IPS-18c (cell line): ENCODE data around the gene CASKIN1.

Source experiments
- H3K4me3 ChIP-seq: 2 replicates; pipeline ENCODE4 v1.7.0; 2013; ENCODE audit warnings: low read depth, mild to moderate bottlenecking, low read length, moderate library complexity; ENCODE audit not compliant: insufficient read depth
- H3K9me3 ChIP-seq: one replicate; pipeline ENCODE4 v1.6.1; 2013; ENCODE audit warnings: mild to moderate bottlenecking, low read length, moderate library complexity; ENCODE audit not compliant: control insufficient read depth, insufficient read depth

CASKIN1 gene

DNA sequence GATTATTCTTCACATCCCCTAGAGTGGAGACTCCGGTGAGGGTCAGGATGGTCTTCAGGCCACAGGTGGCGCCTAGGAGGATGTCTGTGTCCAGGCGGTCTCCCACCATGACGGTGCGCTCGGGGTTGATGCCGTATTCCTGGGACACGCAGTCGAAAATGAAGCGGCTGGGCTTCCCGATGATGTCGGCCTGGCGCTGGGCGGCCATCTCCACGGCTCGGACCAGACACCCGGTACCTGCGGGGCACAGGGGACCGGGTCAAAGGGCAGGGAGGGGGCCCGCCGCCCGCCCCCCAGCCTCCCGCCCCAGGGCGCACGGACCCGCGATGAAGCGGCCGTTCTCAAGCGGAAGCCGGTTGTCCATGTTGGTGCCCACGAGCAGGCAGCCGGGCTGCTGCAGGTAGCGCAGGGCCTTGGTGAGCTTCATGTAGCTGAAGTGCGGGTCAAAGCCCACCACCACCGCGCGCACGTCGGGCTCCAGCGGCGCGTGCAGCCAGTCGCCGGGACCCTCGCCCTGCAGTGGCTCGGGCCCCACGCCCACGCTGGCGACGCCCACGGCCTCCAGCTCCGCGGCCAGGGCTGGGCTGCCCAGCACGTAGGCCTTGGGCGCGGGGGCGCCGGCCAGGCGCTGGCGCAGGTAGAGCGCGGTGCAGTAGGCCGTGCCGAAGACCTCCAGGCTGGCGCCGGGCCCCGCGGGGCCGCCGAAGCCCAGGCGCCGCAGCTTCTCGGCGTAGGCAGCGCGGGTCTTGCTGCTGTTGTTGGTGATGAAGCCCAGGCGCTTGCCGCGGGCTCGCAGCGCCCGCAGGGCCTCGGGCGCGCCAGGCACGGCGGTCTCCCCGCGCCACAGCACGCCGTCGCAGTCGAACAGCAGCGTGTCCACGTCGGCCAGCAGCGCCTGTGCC lies 17.7 kb upstream of the CASKIN1 start:
- Histone ChIP-seq H3K9me3 (no peaks in the 10 kb centered on the region), H3K4me3 (peak overlapping the region; percentile 87)

DNA sequence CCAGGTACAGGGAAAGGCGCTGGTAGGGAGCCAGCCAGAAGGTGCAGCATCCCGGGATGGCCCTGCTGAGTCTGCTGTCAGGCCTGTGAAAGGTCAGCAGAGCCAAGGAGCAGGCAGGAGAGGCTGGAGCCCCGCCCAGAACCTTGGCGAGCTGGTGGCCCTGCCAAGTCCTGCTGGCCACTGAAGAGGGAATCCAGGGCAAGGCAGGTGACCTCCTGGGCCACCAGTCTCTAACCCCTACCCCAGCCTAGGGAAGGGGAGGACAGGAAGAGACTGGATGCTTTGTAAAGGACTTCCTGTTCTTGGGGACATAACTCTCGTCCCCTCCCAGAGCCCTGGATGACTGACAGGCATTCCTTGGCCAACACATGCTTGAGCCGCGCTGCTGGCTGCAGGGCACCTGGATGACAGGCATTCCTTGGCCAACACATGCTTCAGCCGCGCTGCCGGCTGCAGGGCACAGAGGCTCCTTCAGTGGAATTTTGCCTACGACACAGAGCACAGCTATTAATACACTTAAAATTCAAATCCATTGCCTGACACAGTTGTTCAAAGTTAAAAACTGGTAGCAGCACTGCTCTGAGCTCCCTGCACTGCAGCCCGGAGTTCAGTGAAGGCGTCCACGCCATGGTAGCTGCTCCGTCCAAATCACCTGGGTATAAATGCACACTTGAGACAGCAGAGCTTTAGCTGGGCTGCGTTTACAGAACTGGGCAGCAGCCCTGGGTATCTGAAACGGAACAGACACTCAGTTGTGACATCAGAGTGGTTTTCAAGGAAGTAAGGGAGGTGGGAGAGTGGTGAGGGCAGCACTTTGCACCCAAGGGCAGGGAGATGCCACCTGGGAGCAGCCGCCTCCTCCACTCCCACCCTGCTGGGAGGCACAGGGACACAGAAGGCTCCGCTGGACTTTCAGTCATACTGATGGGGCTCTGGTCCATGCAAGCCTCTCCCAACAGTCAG lies 16.2 kb upstream of the CASKIN1 start:
- peak overlapping the region; percentile 87; the same call in 1 of the 2 replicates for H3K4me3 ChIP-seq

DNA sequence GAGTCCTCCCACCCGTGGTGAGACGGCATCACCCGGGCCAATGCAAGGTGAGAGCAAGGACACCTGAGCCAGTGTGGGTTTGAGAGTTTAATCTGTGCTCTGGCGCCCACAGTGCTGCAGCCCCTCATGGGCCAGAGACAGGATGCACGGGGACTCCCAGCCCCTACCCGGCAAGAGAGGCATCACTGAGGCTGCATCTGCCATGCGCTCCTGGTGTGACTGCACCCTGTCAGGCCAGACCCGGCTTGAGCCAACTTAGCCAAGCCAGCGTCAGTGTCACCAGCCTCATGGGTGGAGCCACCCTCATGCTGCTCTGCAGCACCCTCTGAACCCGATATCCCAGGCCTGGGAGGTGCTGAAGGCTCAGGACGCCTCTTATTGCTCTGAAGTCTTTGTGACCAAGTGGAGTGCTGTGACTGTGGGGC lies 15.5 kb upstream of the CASKIN1 start:
- H3K9me3 ChIP-seq: no peaks in the 10 kb centered on the region
- no peak overlapping the region for H3K4me3 ChIP-seq

More for the DNA sequence above, 16.2 kb upstream of the CASKIN1 start:
- H3K9me3 ChIP-seq: no peaks in the 10 kb centered on the region

DNA sequence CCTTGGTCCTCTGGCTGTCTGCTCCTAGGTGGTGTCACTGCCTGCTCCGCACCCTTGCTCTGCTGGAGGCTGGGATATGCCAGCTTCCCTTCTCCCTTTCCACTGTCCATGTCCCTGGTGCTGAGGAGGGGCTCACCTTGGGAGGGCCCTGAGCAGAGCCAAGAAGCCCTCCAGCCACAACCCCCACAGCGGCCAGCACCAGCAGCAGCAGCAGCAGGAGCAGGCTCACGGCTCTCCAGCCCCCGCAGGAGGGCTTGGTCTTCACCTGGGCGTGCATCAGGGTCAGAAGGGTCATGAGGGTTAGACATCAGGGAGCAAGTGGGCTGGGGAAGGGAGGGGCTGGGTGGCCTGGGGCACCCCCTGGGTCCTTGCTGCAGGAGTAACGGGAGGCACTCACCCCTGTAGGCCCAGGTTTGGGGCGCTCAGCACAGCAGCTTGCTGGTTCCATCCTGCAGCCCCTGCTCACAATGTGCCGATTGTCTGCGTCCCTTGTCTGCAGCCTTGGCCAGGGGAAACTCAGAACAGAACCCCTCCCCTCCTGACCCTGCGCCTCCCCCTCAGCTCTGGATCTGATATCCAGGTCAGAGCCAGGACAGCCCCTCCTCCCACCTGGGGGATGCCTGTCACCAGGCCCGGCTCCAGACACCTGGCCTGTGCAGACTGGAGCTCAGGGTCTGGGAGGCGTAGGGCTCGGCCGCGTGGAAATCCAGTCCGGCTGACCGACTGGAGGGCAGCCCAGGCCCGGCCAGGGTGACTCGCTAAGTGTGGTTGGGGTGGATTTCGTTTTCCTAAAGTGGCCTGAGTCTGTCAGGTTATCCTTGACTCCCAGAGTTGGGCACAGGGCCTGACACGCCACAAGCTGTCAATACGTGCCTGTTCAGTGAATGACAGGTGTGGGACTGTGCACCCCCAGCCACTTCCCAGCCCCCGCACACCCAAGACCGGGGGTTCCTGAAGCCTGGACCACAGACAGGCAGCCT lies 14.3 kb upstream of the CASKIN1 start, which contains the start of gene BRICD5:
TSS of gene BRICD5 (minus strand) at position 478 of the 980 bp plus-strand sequence. CDS start at position 448, 30 bp downstream.
- no peak within 1 kb of the TSS for H3K4me3 ChIP-seq
- H3K9me3 ChIP-seq: no peaks in the 10 kb centered on the region

DNA sequence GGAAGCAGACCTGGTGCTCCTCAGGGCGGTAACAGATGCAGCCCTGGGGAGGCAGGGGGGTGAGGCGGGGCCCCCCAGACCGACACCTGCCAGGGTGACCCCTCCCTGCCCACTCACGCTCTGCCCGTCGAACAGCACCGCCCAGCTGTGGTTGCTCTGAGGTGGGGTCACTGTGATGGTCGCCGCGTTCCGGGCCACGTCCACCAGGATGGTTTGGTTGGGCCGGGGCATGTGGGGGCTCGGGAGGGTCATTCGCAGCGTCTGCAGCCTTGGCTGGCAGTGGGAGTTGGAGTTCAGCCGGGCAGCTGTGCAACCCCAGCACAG lies 13.6 kb upstream of the CASKIN1 start:
- Histone ChIP-seq H3K9me3 (no peaks in the 10 kb centered on the region), H3K4me3 (no peak overlapping the region)

DNA sequence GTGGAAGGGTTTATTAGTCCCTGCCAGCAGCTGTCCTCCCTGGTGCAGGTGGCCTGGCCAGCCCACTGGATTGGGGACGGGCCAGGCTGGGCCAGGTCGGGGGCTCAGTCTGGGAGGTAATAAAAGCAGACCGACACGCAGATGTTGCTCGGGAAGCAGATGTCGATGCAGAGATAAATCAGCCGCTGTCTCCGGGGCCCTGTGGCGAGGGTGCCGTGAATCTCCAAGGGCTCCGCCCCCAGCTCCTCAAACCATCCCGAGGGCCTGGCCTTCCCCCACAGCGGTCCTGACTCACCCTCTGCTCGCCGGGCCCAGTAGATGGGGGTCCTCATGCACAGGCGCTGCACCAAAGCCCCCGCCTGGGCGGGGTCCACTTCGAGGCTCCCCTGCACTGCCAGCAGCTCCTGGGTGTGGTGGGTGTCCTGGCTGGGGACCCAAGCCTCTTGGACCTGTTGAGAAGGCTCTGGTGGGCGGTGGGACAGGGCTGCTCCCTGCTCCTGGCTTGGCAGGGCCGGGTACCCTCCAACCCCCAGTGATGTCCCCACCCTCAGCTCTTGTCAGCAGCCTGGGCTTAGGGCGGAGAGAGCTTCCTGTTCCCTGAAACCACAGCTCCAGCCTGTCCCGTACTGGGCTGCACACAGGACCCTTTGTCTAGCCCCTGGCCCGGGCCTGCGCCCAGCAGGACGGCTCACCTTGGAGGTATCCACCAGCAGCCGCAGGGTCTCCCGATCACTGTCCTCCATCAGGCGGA lies 13.0 kb upstream of the CASKIN1 start:
- Histone ChIP-seq H3K4me3 (no peak overlapping the region), H3K9me3 (no peaks in the 10 kb centered on the region)

DNA sequence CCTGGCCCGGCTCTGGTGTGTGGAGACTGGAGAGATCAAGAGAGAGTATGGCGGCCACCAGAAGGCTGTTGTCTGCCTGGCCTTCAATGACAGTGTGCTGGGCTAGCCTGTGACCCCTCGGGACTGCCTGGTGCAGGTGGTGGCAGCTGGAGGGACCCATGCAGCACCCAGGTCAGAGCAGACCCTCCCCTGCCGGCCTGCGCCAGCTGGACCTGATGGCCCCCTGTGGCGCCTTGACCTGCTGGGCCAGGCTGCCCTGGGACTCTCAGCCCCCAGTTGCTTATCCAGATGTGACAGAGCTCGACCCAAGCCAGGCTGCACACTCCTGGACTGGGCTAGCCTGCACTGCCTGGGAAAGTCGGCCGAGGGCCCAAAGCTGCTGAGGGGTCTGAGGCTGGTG lies 12.4 kb upstream of the CASKIN1 start:
- no peak overlapping the region for H3K4me3 ChIP-seq
- no peaks in the 10 kb centered on the region for H3K9me3 ChIP-seq

DNA sequence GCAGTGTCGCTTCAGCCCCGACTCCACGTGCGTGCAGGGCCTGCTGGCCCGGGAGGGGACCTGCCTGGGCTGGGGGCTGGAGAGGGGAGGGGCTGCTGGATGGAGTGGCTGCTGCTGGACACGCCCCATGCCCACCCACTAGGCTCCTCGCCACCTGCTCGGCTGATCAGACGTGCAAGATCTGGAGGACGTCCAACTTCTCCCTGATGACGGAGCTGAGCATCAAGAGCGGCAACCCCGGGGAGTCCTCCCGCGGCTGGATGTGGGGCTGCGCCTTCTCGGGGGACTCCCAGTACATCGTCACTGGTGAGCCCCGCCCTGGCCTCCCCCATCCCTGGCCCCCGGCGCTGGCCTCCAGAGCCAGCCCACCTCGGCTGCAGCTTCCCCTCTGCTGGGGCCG lies 11.9 kb upstream of the CASKIN1 start:
- Histone ChIP-seq H3K4me3 (no peak overlapping the region), H3K9me3 (no peaks in the 10 kb centered on the region)

DNA sequence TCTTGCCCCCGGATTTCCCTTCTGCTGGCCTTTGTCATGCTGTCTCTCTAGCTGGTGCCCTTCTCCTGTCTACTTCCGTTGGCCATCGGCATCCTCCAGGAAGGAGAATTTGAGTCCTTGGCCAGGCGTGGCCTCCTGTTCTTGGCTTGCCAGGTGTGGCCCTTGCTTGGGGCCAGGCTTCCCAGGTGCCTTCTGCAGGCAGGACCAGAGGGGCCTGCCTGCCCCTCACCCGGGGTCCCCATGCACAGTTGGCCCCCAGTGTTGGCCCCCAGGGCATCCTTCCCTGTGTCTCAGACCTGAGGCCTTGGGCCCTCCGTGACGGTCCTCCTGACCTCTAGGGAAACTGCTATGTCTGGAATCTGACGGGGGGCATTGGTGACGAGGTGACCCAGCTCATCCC lies 11.5 kb upstream of the CASKIN1 start:
- no peak overlapping the region for H3K4me3 ChIP-seq
- no peaks in the 10 kb centered on the region for H3K9me3 ChIP-seq

DNA sequence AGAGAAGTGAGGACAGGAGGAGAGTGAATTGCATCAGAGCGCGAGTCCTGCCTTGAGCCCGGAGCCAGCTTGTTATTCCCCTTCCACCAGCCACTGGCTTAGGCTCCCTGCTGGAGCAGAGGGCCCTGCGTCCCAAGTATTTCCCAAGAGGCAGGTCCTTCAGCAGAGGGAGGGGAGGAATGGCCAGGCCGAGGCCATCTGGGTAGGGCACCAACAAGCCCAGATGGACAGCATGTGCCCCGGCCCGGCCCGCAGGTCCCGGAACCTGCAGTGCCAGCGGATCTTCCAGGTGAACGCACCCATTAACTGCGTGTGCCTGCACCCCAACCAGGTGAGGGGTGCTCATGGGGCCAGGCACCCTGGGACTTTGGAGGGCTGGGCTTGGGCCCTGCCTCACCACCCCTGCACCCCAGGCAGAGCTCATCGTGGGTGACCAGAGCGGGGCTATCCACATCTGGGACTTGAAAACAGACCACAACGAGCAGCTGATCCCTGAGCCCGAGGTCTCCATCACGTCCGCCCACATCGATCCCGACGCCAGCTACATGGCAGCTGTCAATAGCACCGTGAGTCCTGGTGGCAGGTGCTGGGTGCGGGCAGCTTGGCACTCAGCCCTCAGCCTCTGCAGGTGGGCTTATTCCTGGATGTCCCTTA lies 10.5 kb upstream of the CASKIN1 start:
- H3K9me3 ChIP-seq: no peaks in the 10 kb centered on the region
- no peak overlapping the region; the same call in 1 of the 2 replicates for H3K4me3 ChIP-seq

DNA sequence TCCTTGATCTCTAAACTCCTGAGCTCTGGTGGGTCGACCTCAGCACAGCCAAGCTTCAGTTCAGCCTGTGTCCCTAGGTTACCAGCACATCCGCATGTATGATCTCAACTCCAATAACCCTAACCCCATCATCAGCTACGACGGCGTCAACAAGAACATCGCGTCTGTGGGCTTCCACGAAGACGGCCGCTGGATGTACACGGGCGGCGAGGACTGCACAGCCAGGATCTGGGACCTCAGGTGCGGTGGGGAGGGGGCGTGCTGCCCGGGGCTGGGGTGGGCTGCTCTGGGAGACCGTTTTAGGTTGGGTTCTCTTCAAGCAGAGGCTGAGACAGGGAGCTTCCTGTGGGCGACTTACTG lies 10.0 kb upstream of the CASKIN1 start:
- peak overlapping the region; percentile 100 for H3K4me3 ChIP-seq
- no peaks in the 10 kb centered on the region for H3K9me3 ChIP-seq

DNA sequence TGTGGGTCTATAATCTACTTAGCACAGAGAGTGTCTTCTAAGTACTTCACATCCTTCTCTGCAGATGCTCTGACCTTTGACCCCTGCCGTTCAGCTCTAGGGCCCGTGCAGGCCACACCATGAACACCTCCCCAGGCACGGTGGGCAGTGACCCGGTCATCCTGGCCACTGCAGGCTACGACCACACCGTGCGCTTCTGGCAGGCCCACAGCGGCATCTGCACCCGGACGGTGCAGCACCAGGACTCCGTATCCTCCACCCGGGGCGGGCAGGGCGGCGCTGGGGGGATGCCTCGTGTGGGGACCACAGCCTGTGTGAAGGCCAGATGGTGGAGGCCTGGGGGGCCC lies 9.5 kb upstream of the CASKIN1 start:
- Histone ChIP-seq H3K9me3 (no peaks in the 10 kb centered on the region), H3K4me3 (peak overlapping the region; percentile 100)

DNA sequence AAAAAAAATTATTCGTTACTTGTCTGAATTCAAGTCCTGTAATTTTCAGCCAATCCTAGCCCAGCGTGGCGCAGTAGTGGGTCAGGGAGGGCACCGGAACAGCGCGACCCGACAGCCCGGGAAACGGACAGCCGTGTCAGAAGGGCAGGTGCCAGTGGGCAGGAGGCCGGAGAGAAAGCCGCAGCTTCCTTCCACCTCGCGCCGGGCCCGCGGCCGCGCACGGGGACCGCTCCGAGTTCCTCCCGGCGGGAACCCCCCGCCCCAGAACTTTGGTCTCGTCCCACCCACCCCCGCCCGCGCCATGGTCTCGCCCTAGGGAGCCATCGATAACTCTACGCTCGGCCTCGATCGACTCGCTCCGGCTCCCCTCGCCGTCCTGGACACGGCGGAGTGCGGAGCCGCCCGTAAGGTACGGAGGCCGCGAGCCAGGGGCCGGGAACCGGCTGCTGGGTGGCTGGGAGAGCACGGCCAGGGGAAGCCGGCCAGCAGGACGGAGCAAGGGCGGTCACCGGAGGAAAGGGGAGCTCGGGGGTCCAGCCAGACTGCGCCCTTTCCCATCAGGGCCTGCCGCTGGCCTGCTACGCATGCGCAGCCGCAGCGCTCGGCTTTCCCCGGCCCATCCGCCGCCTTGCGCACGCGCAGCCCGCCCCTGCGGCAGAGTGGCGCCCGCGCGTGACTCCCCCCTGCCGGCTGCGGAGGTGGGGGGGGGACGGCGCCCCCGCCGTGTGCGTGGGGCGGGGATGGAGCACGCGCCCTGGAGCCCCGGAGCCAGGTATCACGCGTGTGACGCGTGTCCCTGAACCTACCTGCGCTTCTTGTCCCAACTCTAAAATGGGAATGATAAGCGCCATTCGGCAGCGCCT lies 8.9 kb upstream of the CASKIN1 start, which contains the start of gene MLST8:
TSS of gene MLST8 (plus strand) at position 351 of the 863 bp plus-strand sequence. CDS start 632 bp downstream, outside the sequence.
- Histone ChIP-seq H3K9me3 (no peaks in the 10 kb centered on the region), H3K4me3 (peak within 1 kb of the TSS; percentile 100)

DNA sequence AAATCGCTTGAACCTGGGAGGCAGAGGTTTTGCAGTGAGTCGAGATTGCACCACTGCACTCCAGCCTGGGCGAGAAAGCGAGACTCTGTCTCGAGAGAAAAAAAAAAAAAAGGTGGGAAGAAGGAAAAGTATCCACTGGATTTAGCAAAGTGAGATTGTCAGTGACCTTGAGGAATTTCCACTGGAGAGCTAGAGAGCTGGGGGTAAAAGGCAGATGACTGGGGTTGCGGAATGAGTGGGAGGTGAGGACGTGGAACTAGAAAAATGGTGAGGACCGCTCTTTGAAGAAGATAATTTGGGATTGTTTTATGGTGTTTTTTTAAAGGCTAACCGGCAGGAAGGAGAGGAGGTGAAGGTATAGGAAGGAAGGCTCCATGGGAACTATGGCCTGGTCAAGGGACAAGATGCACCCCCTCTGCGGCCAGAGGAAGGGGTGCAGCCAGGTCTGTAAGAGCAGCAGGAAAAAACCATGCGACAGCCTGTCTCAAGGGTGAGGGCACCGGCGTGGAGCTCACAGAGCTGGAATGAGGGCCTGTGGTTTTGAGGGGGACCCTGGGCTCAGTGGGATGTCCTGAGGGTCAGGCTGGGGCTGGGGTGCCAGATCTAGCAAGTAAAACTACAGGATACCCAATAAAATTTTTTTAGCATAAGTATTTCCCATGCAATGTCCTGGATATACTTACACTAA lies 8.2 kb upstream of the CASKIN1 start:
- Histone ChIP-seq H3K9me3 (no peaks in the 10 kb centered on the region), H3K4me3 (peak overlapping the region; percentile 100; the same call in 1 of the 2 replicates)
